Measurements from ENCODE around the gene MMD.
"Not testable (repeated sequence)": the region's sequence is repeated elsewhere in the genome, so short reads cannot be mapped to it uniquely, and the experiment has no call there.

The MMD gene

GRCh38 chr17:55442953-55443683, 21.5 kb upstream of the MMD start:
- DNase-seq, result no peak

DNA sequence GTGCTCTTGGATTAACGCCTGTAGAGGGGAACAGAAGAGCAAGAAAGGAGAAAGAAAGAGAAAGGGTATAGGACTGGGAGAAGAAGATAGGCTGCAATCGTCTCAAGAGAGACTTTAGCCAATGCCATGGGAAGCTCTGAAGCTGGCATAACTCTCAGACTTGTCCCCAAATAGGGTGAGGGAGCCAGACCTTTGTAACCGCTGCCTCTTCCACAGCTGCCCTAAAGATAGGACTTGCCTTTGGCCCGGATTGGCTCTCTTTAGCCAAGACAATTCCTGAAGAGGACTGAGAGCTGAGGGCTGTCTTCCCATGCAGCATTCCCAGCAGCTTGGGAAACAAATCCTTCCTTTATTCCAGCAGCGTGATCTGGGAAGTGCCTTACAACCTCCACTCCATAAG, 20.8 kb upstream of the MMD start:
- no peak for DNase-seq

- DNase-seq, result no peak
Measured at GRCh38 chr17:55441544-55441943, 19.9 kb upstream of the MMD start.

DNA sequence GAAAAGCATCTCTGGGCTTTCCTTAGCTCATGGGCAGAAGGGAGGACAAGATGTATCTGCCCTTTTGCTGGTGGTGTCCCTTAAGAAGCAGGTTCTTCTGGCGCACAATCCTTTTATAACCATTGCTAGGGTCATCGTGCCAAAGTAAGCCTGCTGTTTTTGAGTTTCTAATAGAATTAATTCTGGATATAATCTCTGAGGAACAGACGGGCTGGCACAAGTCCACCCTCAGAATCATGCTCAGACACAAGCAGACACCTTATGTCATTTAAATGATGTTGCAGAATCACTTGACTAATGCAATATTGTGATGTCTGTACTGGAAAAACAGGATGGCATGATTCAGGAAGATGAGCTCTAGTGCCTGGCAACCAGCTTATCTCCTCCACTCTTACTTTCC, 18.8 kb upstream of the MMD start:
- DNase-seq, result no peak

DNA sequence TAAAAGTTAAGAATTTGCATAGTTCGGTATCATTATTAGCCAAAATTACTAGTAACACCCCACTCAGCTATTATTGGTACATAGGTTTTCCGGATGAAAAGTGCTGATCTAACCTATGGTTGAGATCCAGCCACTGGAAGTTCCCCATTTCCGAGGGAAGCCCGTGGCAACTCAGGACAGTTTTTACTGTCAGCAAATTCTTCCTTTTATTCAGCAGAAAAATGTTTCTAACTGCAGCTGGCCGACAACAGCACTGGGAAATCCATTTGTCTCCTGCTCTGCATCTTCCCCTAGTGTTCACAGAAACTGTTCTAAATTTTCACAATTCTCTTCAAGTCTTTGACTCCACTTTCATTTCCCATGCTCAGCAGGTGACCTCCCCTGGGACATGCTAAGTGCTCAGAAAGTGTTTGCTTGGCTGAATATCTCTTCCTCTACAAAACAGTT, 15.5 kb upstream of the MMD start:
- DNase-seq, result no peak

GRCh38 chr17:55436224-55437158, 14.9 kb upstream of the MMD start:
- no peak for DNase-seq

DNA sequence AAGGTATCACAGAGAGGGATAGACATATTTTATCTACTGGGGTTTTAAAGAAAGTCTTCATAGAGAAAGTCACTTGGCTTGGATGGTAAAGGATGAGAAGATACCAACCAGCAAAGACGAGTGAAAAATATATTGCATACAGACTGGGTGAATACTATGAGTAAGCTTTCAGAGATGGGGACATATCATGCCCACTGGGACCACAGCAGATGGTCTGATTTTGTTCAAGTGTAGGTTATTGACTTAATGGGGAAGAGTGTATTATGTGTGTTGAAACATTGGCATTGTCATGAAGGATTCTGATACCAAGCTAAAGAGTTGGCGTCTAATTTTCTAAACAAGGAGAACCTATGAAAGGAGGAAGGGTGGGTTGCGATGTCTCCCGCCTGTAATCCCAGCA, 13.8 kb upstream of the MMD start:
- DNase-seq, result no peak

- DNase-seq, result no peak
Measured at GRCh38 chr17:55434721-55435120, 13.1 kb upstream of the MMD start.

- DNase-seq, result no peak
Measured at GRCh38 chr17:55433629-55434422, 12.2 kb upstream of the MMD start.

- no peak for DNase-seq
Measured at GRCh38 chr17:55433029-55433628, 11.5 kb upstream of the MMD start.

DNA sequence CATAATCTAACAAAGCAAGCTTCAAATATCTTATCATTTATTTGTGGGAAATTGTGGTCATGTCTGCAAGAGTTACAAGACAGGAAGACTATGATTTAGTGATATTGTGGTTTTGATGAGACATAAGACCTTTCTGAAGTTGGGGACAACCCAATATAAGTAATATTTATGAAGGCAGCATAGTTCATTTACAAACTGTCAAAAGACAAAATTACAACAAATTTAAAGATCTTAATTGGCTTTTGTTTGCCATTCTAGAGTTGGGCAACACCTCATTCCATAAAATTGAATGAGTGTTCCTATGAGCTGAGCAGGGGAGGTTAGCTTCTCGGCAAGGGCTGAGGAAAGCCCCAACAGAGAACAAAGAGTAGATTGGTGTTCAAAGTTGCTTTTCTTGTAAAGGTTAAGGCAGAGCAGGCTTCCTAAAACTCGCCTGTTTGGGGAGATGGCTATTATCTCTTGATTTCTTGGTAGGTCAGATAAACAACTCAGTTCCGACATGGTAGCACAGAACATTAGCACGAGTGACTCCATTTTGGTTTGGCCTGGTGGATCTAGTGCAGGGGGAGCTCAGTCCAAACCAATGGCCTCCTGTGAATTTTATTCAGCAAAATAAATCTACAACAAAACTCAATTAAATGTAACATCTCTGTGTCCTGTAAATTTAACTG, 10.9 kb upstream of the MMD start:
- DNase-seq, result no peak

GRCh38 chr17:55431914-55432313, 10.3 kb upstream of the MMD start:
- DNase-seq, result not testable (repeated sequence)

GRCh38 chr17:55430541-55431288, 9.1 kb upstream of the MMD start:
- no peak for DNase-seq

DNA sequence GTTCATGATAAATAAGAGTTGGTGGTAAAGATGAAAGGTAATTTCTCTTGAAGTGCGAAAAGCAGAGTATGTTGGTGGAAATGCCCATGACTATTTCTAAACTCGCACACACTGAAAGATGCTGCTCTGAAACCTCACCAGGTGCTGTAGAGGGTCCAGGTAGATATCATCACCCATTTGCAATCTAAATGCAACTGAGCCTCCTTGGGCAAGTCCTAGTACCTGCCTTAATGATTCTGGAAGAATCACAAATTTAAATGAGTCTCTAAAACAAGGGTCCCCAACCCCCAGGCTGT, 5.9 kb upstream of the MMD start:
- no peak for DNase-seq

DNA sequence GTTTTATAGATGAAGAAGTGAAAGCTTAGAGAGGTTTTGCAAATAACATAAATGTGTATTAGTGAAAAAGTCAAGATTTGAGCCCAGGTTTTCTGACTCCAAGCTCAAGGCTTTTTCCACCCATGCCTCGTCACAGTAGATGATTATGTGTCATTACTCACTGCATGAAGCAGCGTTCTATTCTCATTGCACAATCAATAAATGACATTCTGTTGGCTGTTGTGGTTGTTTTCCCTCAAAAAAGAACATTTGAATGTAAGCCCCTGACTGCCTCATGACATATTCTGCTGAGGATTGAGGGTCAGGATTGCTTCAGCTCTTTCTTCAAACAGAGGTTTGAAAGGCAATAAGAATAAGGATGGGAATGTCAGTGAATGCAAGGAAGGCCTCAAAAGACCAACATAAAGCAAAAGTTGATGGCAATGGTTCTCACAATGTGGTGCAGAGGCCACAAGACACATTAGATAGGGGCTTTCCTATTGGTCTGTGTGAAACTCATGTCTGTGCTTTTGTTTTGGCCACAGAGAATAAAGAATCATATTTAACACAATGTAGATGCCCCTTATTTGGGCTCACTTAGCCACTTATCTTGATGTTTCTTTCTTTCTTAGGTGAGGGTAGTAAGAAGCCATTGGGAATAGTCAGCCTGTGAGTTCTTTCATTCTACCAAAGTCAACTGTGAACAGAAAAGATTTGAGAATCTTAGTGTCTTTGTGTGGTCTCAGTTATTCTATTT, 5.4 kb upstream of the MMD start:
- DNase-seq, result no peak

GRCh38 chr17:55424893-55425540, 3.4 kb upstream of the MMD start:
- no peak for DNase-seq

GRCh38 chr17:55423535-55423934, 1.9 kb upstream of the MMD start:
- no peak for DNase-seq

GRCh38 chr17:55422828-55423164, 1.2 kb upstream of the MMD start:
- not testable (repeated sequence) for DNase-seq

DNA sequence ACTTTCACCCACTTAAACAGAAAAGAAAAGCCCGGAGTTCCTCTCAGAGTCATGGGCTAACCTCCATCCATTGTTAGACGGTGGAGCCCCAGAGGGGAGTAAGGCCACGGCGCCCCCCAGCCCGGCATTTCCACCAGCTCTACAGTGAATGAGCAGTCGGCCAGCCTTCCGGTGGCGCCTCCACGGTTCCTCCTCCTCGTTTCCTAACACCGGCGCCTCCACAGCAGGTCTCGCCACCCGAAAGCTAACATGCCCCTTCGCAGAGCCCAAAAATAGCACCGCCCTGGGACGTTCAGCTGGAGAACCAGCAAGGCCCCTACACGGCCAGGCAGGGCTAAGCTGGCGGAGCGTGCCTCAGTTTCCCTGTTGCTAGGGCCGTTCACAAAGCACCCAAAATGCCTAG, 858 bp downstream of the MMD start:
- DNase-seq, result no peak

- DNase-seq, result no peak
Measured at GRCh38 chr17:55420067-55420775, 1.4 kb downstream of the MMD start.

Data from DMS79 (cell line).